GM12878 (cell line): ENCODE data around the gene METTL17. TPM values are rescaled to one million over a fixed set of nuclear protein-coding genes. Genes with fewer than 3 reads are reported as not detected.

ENCODE experiments used
- ATAC-seq: fragments of 200-7000 bp; cut with Tn5 transposase; 3 replicates; pipeline ENCODE4 v1.9.1; 2020; ENCODE audit warnings: mild to moderate bottlenecking, moderate library complexity
- BruUV-seq: library from RNA; stranded (reverse); fragments of 400-500 nt; replicated peaks from 2 replicates; lab custom pipeline; 2021; lab: Mats Ljungman, UMichigan
- CTCF ChIA-PET: fragments of 300-600 bp; sonication (Branson Sonifier 250); formaldehyde crosslinking; extraction: SDS; loops from one replicate; lab custom pipeline; 2021; ENCODE audit warnings: inconsistent platforms; lab: Yijun Ruan, JAX
- POLR2A ChIA-PET: fragments of 350-600 bp; formaldehyde crosslinking; extraction: SDS; loops from one replicate; lab custom pipeline; 2021; ENCODE audit warnings: inconsistent platforms; lab: Charles Lee
- RAD21 ChIA-PET: fragments of 300-600 bp; sonication (Branson Sonifier 250); formaldehyde crosslinking; loops from one replicate; lab custom pipeline; 2023; ENCODE audit warnings: antibody characterized with exemption; ENCODE audit not compliant: unreplicated experiment; lab: Charles Lee
- SMC1A ChIA-PET: fragments of 300-600 bp; sonication (Branson Sonifier 250); formaldehyde crosslinking; loops from one replicate; lab custom pipeline; 2023; ENCODE audit not compliant: unreplicated experiment, uncharacterized antibody; lab: Charles Lee
- DNase-seq: peaks from one replicate; pipeline ENCODE4 v3.0.0-alpha.2; 2011; ENCODE audit warnings: low read depth, low spot score
- FAIRE-seq: peaks from 3 replicates; lab custom pipeline; 2011; peaks lifted over from hg19 to GRCh38; lab: Jason Lieb, UNC
- H2AFZ ChIP-seq: 2 replicates; pipeline ENCODE4 v1.6.0; 2011; ENCODE audit warnings: low read depth, low read length, control low read depth; ENCODE audit not compliant: control insufficient read depth
- H3K27ac ChIP-seq: 2 replicates; pipeline ENCODE4 v1.5.1; 2011; ENCODE audit warnings: control low read depth; ENCODE audit not compliant: control insufficient read depth, insufficient read depth
- H3K27me3 ChIP-seq, 2 experiments: replicated peaks in 1 of 2; 2 replicates each; pipeline versions ENCODE4 v1.6.0 to v1.6.1; 2011; ENCODE audit warnings: low read length in 1 of 2; ENCODE audit not compliant: control insufficient read depth in 2 of 2, insufficient read depth in 2 of 2
- H3K36me3 ChIP-seq, 2 experiments: 2 replicates each; pipeline ENCODE4 v1.5.1; 2011; ENCODE audit warnings: low read length in 1 of 2; ENCODE audit not compliant: control insufficient read depth in 2 of 2, insufficient read depth in 2 of 2
- H3K4me1 ChIP-seq: 2 replicates; pipeline ENCODE4 v1.6.1; 2011; ENCODE audit warnings: mild to moderate bottlenecking, low read length, moderate library complexity, mixed read lengths; ENCODE audit not compliant: control insufficient read depth, insufficient read depth
- H3K4me2 ChIP-seq: 2 replicates; pipeline ENCODE4 v1.6.0; 2011; ENCODE audit warnings: control low read depth; ENCODE audit not compliant: control insufficient read depth, insufficient read depth
- H3K4me3 ChIP-seq: fragments of 200-600 bp; sonication (generic); 2 replicates; pipeline ENCODE4 v1.5.1; 2016
- H3K79me2 ChIP-seq: 2 replicates; pipeline ENCODE4 v1.6.0; 2011; ENCODE audit warnings: low read length; ENCODE audit not compliant: control insufficient read depth, insufficient read depth
- H3K9ac ChIP-seq: 2 replicates; pipeline ENCODE4 v1.8.0; 2011; ENCODE audit warnings: low read length, control low read depth, mixed read lengths; ENCODE audit not compliant: control insufficient read depth, insufficient read depth
- H3K9me3 ChIP-seq: replicated peaks from 3 replicates; pipeline ENCODE4 v1.5.1; 2011; ENCODE audit warnings: mild to moderate bottlenecking, low read length; ENCODE audit not compliant: control insufficient read depth, insufficient read depth
- H4K20me1 ChIP-seq: 2 replicates; pipeline ENCODE4 v1.6.0; 2011; ENCODE audit not compliant: control insufficient read depth, insufficient read depth
- IKZF1 ChIP-seq: fragments of 450-650 bp; conservative IDR thresholded peaks from 2 replicates; pipeline ENCODE4 v1.6.1; 2017; ENCODE audit warnings: antibody characterized with exemption, mild to moderate bottlenecking
- PAX8 ChIP-seq: fragments of 450-650 bp; IDR thresholded peaks from 2 replicates; pipeline ENCODE4 v1.6.1; 2017; ENCODE audit warnings: mild to moderate bottlenecking, moderate library complexity
- SKIL ChIP-seq: fragments of 450-650 bp; IDR thresholded peaks from 2 replicates; pipeline ENCODE4 v1.6.1; 2017; ENCODE audit warnings: mild to moderate bottlenecking, low read depth, inconsistent platforms; ENCODE audit not compliant: poor library complexity, severe bottlenecking
- ZBTB40 ChIP-seq: fragments of 450-650 bp; IDR thresholded peaks from 2 replicates; pipeline ENCODE4 v1.6.1; 2016; ENCODE audit warnings: mild to moderate bottlenecking, moderate library complexity, borderline replicate concordance
- ZNF622 ChIP-seq: fragments of 450-650 bp; IDR thresholded peaks from 2 replicates; pipeline ENCODE4 v1.6.1; 2017; ENCODE audit warnings: mild to moderate bottlenecking, inconsistent platforms
- WGBS: methylation state at CpG from one replicate; pipeline ENCODE4 v1.1.6; 2016; ENCODE audit warnings: low lambda C conversion rate; ENCODE audit not compliant: insufficient replicate concordance, insufficient coverage; ENCODE audit errors: missing lambda C conversion rate; 5-methylcytosine and 5-hydroxymethylcytosine counted together
- in situ Hi-C: fragments of 300-500 bp; cut with MboI; formaldehyde crosslinking; loops from 9 replicates; pipeline ENCODE4 v1.14.3; 2018; ENCODE audit warnings: mixed read lengths
- intact Hi-C: fragments of 100-400 bp; cut with micrococcal nuclease; formaldehyde crosslinking; loops from one replicate; pipeline ENCODE4 v1.14.2; 2022; ENCODE audit not compliant: unreplicated experiment
- polyA plus RNA-seq, 11 experiments: library from polyadenylated mRNA; depleted of rRNA in 4 of 11; unstranded in 6 of 11; stranded (reverse) in 5 of 11; fragments of >200 nt; fragmentation: Nextera tagmentation in 4 of 11; fragmentation: Illumina TruSeq in 1 of 11; extraction: Ambion mirVana in 4 of 11; extraction: Trizol in 1 of 11; gene quantifications; 1 replicate in 1 of 11; 2 replicates in 10 of 11; pipeline versions ENCODE4 v1.2.1 to v1.2.3, GENCODE V29; 2011 to 2016; ENCODE audit warnings: inconsistent platforms in 2 of 11, missing spikeins in 2 of 11, low read depth in 1 of 11
- total RNA-seq, 4 experiments: library from RNA; depleted of rRNA in 3 of 4; stranded (reverse); fragments of >200 nt in 3 of 4; fragmentation: Illumina TruSeq in 1 of 4; extraction: Trizol in 1 of 4; gene quantifications; 2 replicates each; pipeline versions ENCODE4 v1.2.1 to v1.2.3, GENCODE V29; 2013 to 2021
- TF ChIP-seq, protein P1 (sequence below): IDR thresholded peaks from 2 replicates; pipeline ENCODE4 v1.6.1; 2012; ENCODE audit warnings: improper control_type of control experiment, low read depth, low read length; ENCODE audit not compliant: insufficient replicate concordance

METTL17 gene
- total and polyA plus RNA-seq, 10 of the 15 experiments (the other 5 are each of a cell fraction or from before 2014, with no cell fraction given): 70.4 to 130 (median 97.5) TPM

DNA sequence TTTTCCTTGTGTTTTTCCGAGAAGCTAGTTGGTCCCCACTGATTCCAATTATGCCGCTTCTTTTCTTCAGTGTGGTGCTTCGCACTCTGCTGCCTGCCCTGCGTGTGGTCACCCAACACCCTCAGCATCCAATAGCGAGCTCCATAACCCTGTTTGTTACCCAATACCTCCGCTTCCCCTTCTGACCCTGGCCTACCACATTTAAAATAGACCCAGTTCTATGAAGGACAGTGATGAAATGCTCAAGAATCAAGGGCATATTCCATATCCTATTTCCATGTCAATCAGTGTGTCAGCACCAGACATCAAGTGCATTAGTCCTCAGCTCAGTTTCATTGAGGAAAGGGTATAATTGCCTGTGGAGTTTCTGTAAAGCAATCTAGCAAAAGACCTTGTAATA is 25.5 kb downstream of the METTL17 start:
- in situ Hi-C loops: loop anchor here (5.0 kb wide), 1 partner anchor 87 kb away; the partner anchor contains the start of gene TMEM253
- no peaks in the 10 kb centered on the region for H3K36me3 ChIP-seq
- ChIA-PET CTCF (interaction anchor here (0.6 to 10.7 kb wide), 37 partner anchors 7 to 441 kb away, joined by 3 to 253 read pairs (median 6); partner anchors contain the start of genes ARHGEF40, RNASE13, RNASE7 and TMEM253), POLR2A (interaction anchor here (1.1 to 2.2 kb wide), 3 partner anchors 32 to 89 kb away, joined by 4 to 9 read pairs (median 4); no protein-coding TSS in a partner anchor), RAD21 (interaction anchor here (0.6 to 4.7 kb wide), 27 partner anchors 10 to 886 kb away, joined by 3 to 70 read pairs (median 6); partner anchors contain the start of genes ARHGEF40 and TMEM253), SMC1A (interaction anchor here (0.9 to 5.6 kb wide), 22 partner anchors 10 to 483 kb away, joined by 3 to 99 read pairs (median 5); partner anchors contain the start of genes ARHGEF40 and TMEM253)
- H3K4me2 ChIP-seq: no peak overlapping the region
- H3K27ac ChIP-seq: no peak overlapping the region
- no peaks in the 10 kb centered on the region for H3K9me3 ChIP-seq
- no peaks in the 10 kb centered on the region for H3K4me1 ChIP-seq
- no peak overlapping the region for H2AFZ ChIP-seq
- ATAC-seq (no peak), FAIRE-seq (no peak), DNase-seq (no peak)
- WGBS: 30% methylated on average over 6 of the region's 6 CpGs
- no peak overlapping the region for H3K9ac ChIP-seq
- H4K20me1 ChIP-seq: no peaks in the 10 kb centered on the region
- no TSS peak for BruUV-seq
- intact Hi-C loops: loop anchor here (2.0 kb wide), 1 partner anchor 51 kb away; no protein-coding TSS in a partner anchor
- peaks cover 0 to 5% of the 10 kb centered on the region in 2 experiments; a peak in 2 of 4 replicates for H3K27me3 ChIP-seq
- no peak overlapping the region for H3K4me3 ChIP-seq
- no peak for TF ChIP-seq ZBTB40
- TF ChIP-seq IKZF1: no peak
- TF ChIP-seq, protein P1, sequence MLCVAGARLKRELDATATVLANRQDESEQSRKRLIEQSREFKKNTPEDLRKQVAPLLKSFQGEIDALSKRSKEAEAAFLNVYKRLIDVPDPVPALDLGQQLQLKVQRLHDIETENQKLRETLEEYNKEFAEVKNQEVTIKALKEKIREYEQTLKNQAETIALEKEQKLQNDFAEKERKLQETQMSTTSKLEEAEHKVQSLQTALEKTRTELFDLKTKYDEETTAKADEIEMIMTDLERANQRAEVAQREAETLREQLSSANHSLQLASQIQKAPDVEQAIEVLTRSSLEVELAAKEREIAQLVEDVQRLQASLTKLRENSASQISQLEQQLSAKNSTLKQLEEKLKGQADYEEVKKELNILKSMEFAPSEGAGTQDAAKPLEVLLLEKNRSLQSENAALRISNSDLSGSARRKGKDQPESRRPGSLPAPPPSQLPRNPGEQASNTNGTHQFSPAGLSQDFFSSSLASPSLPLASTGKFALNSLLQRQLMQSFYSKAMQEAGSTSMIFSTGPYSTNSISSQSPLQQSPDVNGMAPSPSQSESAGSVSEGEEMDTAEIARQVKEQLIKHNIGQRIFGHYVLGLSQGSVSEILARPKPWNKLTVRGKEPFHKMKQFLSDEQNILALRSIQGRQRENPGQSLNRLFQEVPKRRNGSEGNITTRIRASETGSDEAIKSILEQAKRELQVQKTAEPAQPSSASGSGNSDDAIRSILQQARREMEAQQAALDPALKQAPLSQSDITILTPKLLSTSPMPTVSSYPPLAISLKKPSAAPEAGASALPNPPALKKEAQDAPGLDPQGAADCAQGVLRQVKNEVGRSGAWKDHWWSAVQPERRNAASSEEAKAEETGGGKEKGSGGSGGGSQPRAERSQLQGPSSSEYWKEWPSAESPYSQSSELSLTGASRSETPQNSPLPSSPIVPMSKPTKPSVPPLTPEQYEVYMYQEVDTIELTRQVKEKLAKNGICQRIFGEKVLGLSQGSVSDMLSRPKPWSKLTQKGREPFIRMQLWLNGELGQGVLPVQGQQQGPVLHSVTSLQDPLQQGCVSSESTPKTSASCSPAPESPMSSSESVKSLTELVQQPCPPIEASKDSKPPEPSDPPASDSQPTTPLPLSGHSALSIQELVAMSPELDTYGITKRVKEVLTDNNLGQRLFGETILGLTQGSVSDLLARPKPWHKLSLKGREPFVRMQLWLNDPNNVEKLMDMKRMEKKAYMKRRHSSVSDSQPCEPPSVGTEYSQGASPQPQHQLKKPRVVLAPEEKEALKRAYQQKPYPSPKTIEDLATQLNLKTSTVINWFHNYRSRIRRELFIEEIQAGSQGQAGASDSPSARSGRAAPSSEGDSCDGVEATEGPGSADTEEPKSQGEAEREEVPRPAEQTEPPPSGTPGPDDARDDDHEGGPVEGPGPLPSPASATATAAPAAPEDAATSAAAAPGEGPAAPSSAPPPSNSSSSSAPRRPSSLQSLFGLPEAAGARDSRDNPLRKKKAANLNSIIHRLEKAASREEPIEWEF: no peak
- no peak for TF ChIP-seq ZNF622
- no peak for TF ChIP-seq PAX8
- TF ChIP-seq SKIL: no peak
- no peaks in the 10 kb centered on the region for H3K79me2 ChIP-seq
